Pancreas (tissue), 10 donors: Measurements from ENCODE around the gene AARS2. TPM values are rescaled to one million over a fixed set of nuclear protein-coding genes. Genes with fewer than 3 reads are reported as not detected.

ENCODE experiments used
- ATAC-seq, 4 donors: fragments of 200-7000 bp; cut with Tn5 transposase; one replicate each; pipeline versions ENCODE4 v1.8.0 to v1.9.1; 2020; ENCODE audit warnings: mild to moderate bottlenecking in 4 of 4, moderate library complexity in 4 of 4
- DNase-seq, 6 donors: peaks; one replicate each; pipeline ENCODE4 v3.0.0-alpha.2; 2020
- FAIRE-seq: peaks from 2 replicates; lab custom pipeline; 2012; peaks lifted over from hg19 to GRCh38; lab: Jason Lieb, UNC
- H3K27ac ChIP-seq, 4 donors: fragments of 200-600 bp; sonication (generic); 1 replicate in 3 of 4; 2 replicates in 1 of 4; pipeline versions ENCODE4 v1.5.0 to v1.8.0; 2020
- H3K27me3 ChIP-seq, 4 donors: fragments of 200-600 bp; one replicate each; pipeline ENCODE4 v1.8.0; 2021
- H3K36me3 ChIP-seq, 3 donors: fragments of 200-600 bp; sonication (generic) in 1 of 3; one replicate each; pipeline versions ENCODE4 v1.5.0 to v1.8.0; 2020 to 2021
- H3K4me1 ChIP-seq, 3 donors: fragments of 200-600 bp; one replicate each; pipeline ENCODE4 v1.8.0; 2021
- H3K4me3 ChIP-seq, 4 donors: fragments of 200-600 bp; sonication (generic) in 2 of 4; one replicate each; pipeline versions ENCODE4 v1.5.0 to v1.8.0; 2020 to 2021
- H3K9me3 ChIP-seq, 4 donors: fragments of 200-600 bp; one replicate each; pipeline ENCODE4 v1.8.0; 2021
- WGBS, 2 donors: extraction: QIAGEN DNeasy Blood & Tissue Kit; methylation state at CpG; one replicate each; pipeline ENCODE4 v1.1.7; 2013; 5-methylcytosine and 5-hydroxymethylcytosine counted together
- intact Hi-C, 3 donors: fragments of 100-400 bp; cut with DNase I; formaldehyde crosslinking; loops; one replicate each; pipeline versions ENCODE4 v1.11.1 to v1.14.2; 2022
- polyA plus RNA-seq, 2 donors: library from polyadenylated mRNA; stranded (reverse); fragments of 200-250 nt; gene quantifications; one replicate each; pipeline ENCODE4 v1.2.3, GENCODE V29; 2013
- total RNA-seq, 6 donors: library from RNA; stranded (reverse); fragmentation: NEBNext Ultra II Directional in 4 of 6; extraction: Animal tissue kit (Norgen Biotek cat#: 25700) in 4 of 6; gene quantifications; one replicate each; pipeline versions ENCODE4 v1.2.1 to v1.2.4, GENCODE V29; 2021 to 2023
- TF ChIP-seq, protein P1 (sequence below), 4 donors: fragments of 200-600 bp; sonication (generic) in 3 of 4; IDR thresholded peaks; one replicate each; pipeline versions ENCODE4 v1.5.0 to v1.8.0; 2021; ENCODE audit warnings: antibody characterized with exemption in 4 of 4
- donor health status: healthy with polysubstance abuse.
- donor health status: DM: no; HTN: no; CAD: no; lungs with moderate emphysema.
- donor health status: DM: no; HTN: no; CAD: no.
- donor health status: control.
- donor health status: control.
- donor health status: Bipolar disorder and iron deficiency.
- donor health status: DM: yes; HTN: yes; CAD: no.
- donor health status: DM: no; HTN: no; CAD: no.
- donor health status: DM: no; HTN: no; CAD: no.
- donor health status: DM: yes; HTN: yes; CAD: no.

Gene AARS2
- total and polyA plus RNA-seq, 8 donors, result 3.6 to 8.7 (median 5.0) TPM

GRCh38 chr6:44268095-44268628 lies 45.0 kb downstream of the AARS2 start:
- FAIRE-seq (no peak), ATAC-seq (peak in 3 of 4 donors; percentile 36 to 50 (median 49)), DNase-seq (peak in 2 of 6 donors; percentile 65 to 74)
- Histone ChIP-seq H3K9me3 (no peaks in the 10 kb centered on the region), H3K4me3 (no peak overlapping the region), H3K36me3 (no peaks in the 10 kb centered on the region), H3K27ac (no peak overlapping the region), H3K27me3 (no peaks in the 10 kb centered on the region), H3K4me1 (peaks cover 0 to 14% (median 4%) of the 10 kb centered on the region in 3 donors)
- TF ChIP-seq, protein P1, sequence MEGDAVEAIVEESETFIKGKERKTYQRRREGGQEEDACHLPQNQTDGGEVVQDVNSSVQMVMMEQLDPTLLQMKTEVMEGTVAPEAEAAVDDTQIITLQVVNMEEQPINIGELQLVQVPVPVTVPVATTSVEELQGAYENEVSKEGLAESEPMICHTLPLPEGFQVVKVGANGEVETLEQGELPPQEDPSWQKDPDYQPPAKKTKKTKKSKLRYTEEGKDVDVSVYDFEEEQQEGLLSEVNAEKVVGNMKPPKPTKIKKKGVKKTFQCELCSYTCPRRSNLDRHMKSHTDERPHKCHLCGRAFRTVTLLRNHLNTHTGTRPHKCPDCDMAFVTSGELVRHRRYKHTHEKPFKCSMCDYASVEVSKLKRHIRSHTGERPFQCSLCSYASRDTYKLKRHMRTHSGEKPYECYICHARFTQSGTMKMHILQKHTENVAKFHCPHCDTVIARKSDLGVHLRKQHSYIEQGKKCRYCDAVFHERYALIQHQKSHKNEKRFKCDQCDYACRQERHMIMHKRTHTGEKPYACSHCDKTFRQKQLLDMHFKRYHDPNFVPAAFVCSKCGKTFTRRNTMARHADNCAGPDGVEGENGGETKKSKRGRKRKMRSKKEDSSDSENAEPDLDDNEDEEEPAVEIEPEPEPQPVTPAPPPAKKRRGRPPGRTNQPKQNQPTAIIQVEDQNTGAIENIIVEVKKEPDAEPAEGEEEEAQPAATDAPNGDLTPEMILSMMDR (IDR thresholded peaks at IDR 0.05), result peak; percentile 86 to 93 (median 88)
- intact Hi-C loops, result loop anchor here in 2 of 3 donors (5.0 kb wide), 2 partner anchors 64 to 69 kb away; no protein-coding TSS in a partner anchor
- 28 to 44% methylated on average over 5 of the region's 5 CpGs for whole genome bisulfite sequencing, 2 donors

GRCh38 chr6:44267252-44267651 lies 45.9 kb downstream of the AARS2 start:
- no peaks in the 10 kb centered on the region for H3K27me3 ChIP-seq

GRCh38 chr6:44266347-44266746 lies 46.8 kb downstream of the AARS2 start:
- no peaks in the 10 kb centered on the region for H3K9me3 ChIP-seq
- ATAC-seq, result no peak
- H3K36me3 ChIP-seq, result no peaks in the 10 kb centered on the region
- H3K27me3 ChIP-seq, result no peaks in the 10 kb centered on the region
- H3K4me1 ChIP-seq, result peaks cover 0 to 21% (median 4%) of the 10 kb centered on the region in 3 donors
- intact Hi-C loops, result loop anchor here in 2 of 3 donors (5.0 kb wide), 2 partner anchors 66 to 71 kb away; no protein-coding TSS in a partner anchor
- TF ChIP-seq, protein P1 (IDR thresholded peaks at IDR 0.05), result no peak
- H3K27ac ChIP-seq, result peak overlapping the region in 1 of 4 donors; percentile 87
- DNase-seq, result peak in 1 of 6 donors; percentile 10
- FAIRE-seq, result no peak
- H3K4me3 ChIP-seq, result no peak overlapping the region
- WGBS, 2 donors, result 63 to 64% methylated on average over 3 of the region's 3 CpGs

More at GRCh38 chr6:44267252-44267651, 45.9 kb downstream of the AARS2 start:
- Histone ChIP-seq H3K36me3 (no peaks in the 10 kb centered on the region), H3K4me3 (no peak overlapping the region), H3K9me3 (no peaks in the 10 kb centered on the region), H3K27ac (no peak overlapping the region), H3K4me1 (peaks cover 0 to 21% (median 4%) of the 10 kb centered on the region in 3 donors)
- intact Hi-C loops, result loop anchor here in 2 of 3 donors (5.0 kb wide), 2 partner anchors 65 to 70 kb away; no protein-coding TSS in a partner anchor
- peak in 2 of 6 donors; percentile 14 to 17 for DNase-seq
- FAIRE-seq, result no peak
- TF ChIP-seq, protein P1 (IDR thresholded peaks at IDR 0.05), result no peak
- no peak for ATAC-seq
- 62 to 66% methylated on average over 10 of the region's 10 CpGs for WGBS, 2 donors

GRCh38 chr6:44265722-44266233 lies 47.4 kb downstream of the AARS2 start:
- intact Hi-C loops, result loop anchor here in 2 of 3 donors (5.0 kb wide), 2 partner anchors 67 to 72 kb away; no protein-coding TSS in a partner anchor
- Histone ChIP-seq H3K27me3 (no peaks in the 10 kb centered on the region), H3K4me3 (peak overlapping the region in 3 of 4 donors; percentile 72 to 93 (median 87)), H3K36me3 (no peaks in the 10 kb centered on the region), H3K4me1 (peaks cover 0 to 21% (median 4%) of the 10 kb centered on the region in 3 donors), H3K9me3 (no peaks in the 10 kb centered on the region), H3K27ac (peak overlapping the region in 3 of 4 donors; percentile 48 to 87 (median 81))
- WGBS, 2 donors, result 62 to 64% methylated on average over 17 of the region's 17 CpGs
- FAIRE-seq, result no peak
- TF ChIP-seq, protein P1 (IDR thresholded peaks at IDR 0.05), result no peak
- no peak for ATAC-seq
- peak in 1 of 6 donors; percentile 31 for DNase-seq
